ENCODE data around the gene GABRB1.

The GABRB1 gene

GRCh38 chr4:47187608-47188007, 156.2 kb downstream of the GABRB1 start:
- no peak overlapping the region for H3K27ac ChIP-seq (ENCODE audit: extremely low read depth, low read depth, low read length)
- H3K9me3 ChIP-seq (ENCODE audit: control insufficient read depth, insufficient read depth, low read depth, low read length), result no peaks in the 10 kb centered on the region
- no peaks in the 10 kb centered on the region for H3K36me3 ChIP-seq (ENCODE audit: control insufficient read depth in 2 of 2, insufficient read depth in 1 of 2, low read length in 2 of 2)
- TF ChIP-seq ZIC2 (tag by site-specific recombination; IDR thresholded peaks at IDR 0.05) (no peak), SP7 (tag by site-specific recombination; IDR thresholded peaks at IDR 0.05) (no peak), OSR2 (tag by site-specific recombination; IDR thresholded peaks at IDR 0.05) (no peak), HOXC10 (CRISPR knock-in tag; IDR thresholded peaks at IDR 0.05) (no peak), ZNF140 (tag by site-specific recombination; IDR thresholded peaks at IDR 0.05) (no peak), ZNF692 (tag by site-specific recombination; IDR thresholded peaks at IDR 0.05) (no peak), ZNF354C (tag by site-specific recombination; IDR thresholded peaks at IDR 0.05; ENCODE audit: borderline replicate concordance, low read depth) (no peak), ZNF830 (tag by site-specific recombination; IDR thresholded peaks at IDR 0.05; ENCODE audit: low read depth) (no peak), ZNF174 (tag by site-specific recombination; IDR thresholded peaks at IDR 0.05) (no peak), ZNF202 (tag by site-specific recombination; IDR thresholded peaks at IDR 0.05; ENCODE audit: borderline replicate concordance) (no peak), ZNF132 (tag by site-specific recombination; IDR thresholded peaks at IDR 0.05; ENCODE audit: borderline replicate concordance) (no peak), ZNF23 (tag by site-specific recombination; IDR thresholded peaks at IDR 0.05; ENCODE audit: borderline replicate concordance) (no peak), ZNF654 (tag by site-specific recombination; IDR thresholded peaks at IDR 0.05; ENCODE audit: low read depth) (no peak), ZNF121 (tag by site-specific recombination; IDR thresholded peaks at IDR 0.05) (no peak)
- H3K4me3 ChIP-seq (ENCODE audit: low read depth, low read length), result no peak overlapping the region
- no peaks in the 10 kb centered on the region for H3K4me1 ChIP-seq (ENCODE audit: control insufficient read depth, insufficient read depth, low read length)
- POLR2A ChIA-PET, result no interaction called here
- CTCF ChIA-PET, result no interaction called here

- ChIA-PET POLR2A (no interaction called here), CTCF (no interaction called here)
- no peaks in the 10 kb centered on the region for H3K36me3 ChIP-seq (ENCODE audit: control insufficient read depth in 2 of 2, insufficient read depth in 1 of 2, low read length in 2 of 2)
- no peak overlapping the region for H3K27ac ChIP-seq (ENCODE audit: extremely low read depth, low read depth, low read length)
- TF ChIP-seq ZNF423 (tag by site-specific recombination; IDR thresholded peaks at IDR 0.05) (no peak), ZNF785 (tag by site-specific recombination; IDR thresholded peaks at IDR 0.05) (no peak), BCL11A (tag by site-specific recombination; IDR thresholded peaks at IDR 0.05; ENCODE audit: low read depth) (no peak), TRIM28 (IDR thresholded peaks at IDR 0.05; ENCODE audit: borderline replicate concordance, low read length) (no peak), ZBTB6 (tag by site-specific recombination; IDR thresholded peaks at IDR 0.05) (no peak), ZFP41 (tag by site-specific recombination; IDR thresholded peaks at IDR 0.05; ENCODE audit: borderline replicate concordance) (no peak), ZFHX2 (tag by site-specific recombination; conservative IDR thresholded peaks at IDR 0.05) (no peak), MEIS1 (CRISPR knock-in tag; IDR thresholded peaks at IDR 0.05; ENCODE audit: borderline replicate concordance) (no peak), ZNF366 (tag by site-specific recombination; conservative IDR thresholded peaks at IDR 0.05) (no peak), SCRT1 (tag by site-specific recombination; IDR thresholded peaks at IDR 0.05; ENCODE audit: borderline replicate concordance) (no peak), ZNF580 (tag by site-specific recombination; IDR thresholded peaks at IDR 0.05) (no peak), SP7 (tag by site-specific recombination; IDR thresholded peaks at IDR 0.05) (no peak), WT1 (tag by site-specific recombination; IDR thresholded peaks at IDR 0.05) (no peak), ZBTB8A (tag by site-specific recombination; IDR thresholded peaks at IDR 0.05) (no peak), KLF7 (tag by site-specific recombination; IDR thresholded peaks at IDR 0.05; ENCODE audit: borderline replicate concordance) (no peak)
- no peaks in the 10 kb centered on the region for H3K9me3 ChIP-seq (ENCODE audit: control insufficient read depth, insufficient read depth, low read depth, low read length)
- no peak overlapping the region for H3K4me3 ChIP-seq (ENCODE audit: low read depth, low read length)
- no peaks in the 10 kb centered on the region for H3K4me1 ChIP-seq (ENCODE audit: control insufficient read depth, insufficient read depth, low read length)
These were observed 161.8 kb downstream of the GABRB1 start for GRCh38 chr4:47193179-47193578.
